Liver (tissue), 9 donors: Measurements from ENCODE around the gene KCNIP1. TPM values are rescaled to one million over a fixed set of nuclear protein-coding genes. Genes with fewer than 3 reads are reported as not detected.
A peak's percentile ranks its signal among the peaks of the same experiment; 100 is the strongest.

Experiments
- DNase-seq: peaks from one replicate; pipeline ENCODE4 v3.0.0-alpha.2; 2017; ENCODE audit warnings: low spot score
- H3K27ac ChIP-seq, 2 donors: one replicate each; pipeline ENCODE4 v1.7.0; 2013; ENCODE audit warnings: inconsistent platforms in 2 of 2, low read length in 2 of 2, control low read depth in 1 of 2, low read depth in 1 of 2, mild to moderate bottlenecking in 1 of 2
- H3K27me3 ChIP-seq, 4 donors: one replicate each; pipeline versions ENCODE4 v1.6.1 to v1.7.0; 2013; ENCODE audit warnings: low read length in 3 of 4, inconsistent platforms in 1 of 4, mild to moderate bottlenecking in 1 of 4, moderate library complexity in 1 of 4; ENCODE audit not compliant: control insufficient read depth in 4 of 4, insufficient read depth in 4 of 4
- H3K36me3 ChIP-seq, 4 donors: one replicate each; pipeline versions ENCODE4 v1.6.1 to v1.7.0; 2013; ENCODE audit warnings: low read length in 3 of 4, mild to moderate bottlenecking in 3 of 4, low read depth in 1 of 4, moderate library complexity in 1 of 4; ENCODE audit not compliant: control insufficient read depth in 4 of 4, insufficient read depth in 3 of 4
- H3K4me1 ChIP-seq, 4 donors: one replicate each; pipeline versions ENCODE4 v1.6.1 to v1.7.0; 2013; ENCODE audit warnings: low read length in 3 of 4, mild to moderate bottlenecking in 3 of 4, moderate library complexity in 1 of 4; ENCODE audit not compliant: control insufficient read depth in 4 of 4, insufficient read depth in 4 of 4
- H3K4me3 ChIP-seq, 3 donors: one replicate each; pipeline versions ENCODE4 v1.6.1 to v1.7.0; 2013; ENCODE audit warnings: low read length in 3 of 3, control low read depth in 1 of 3, low read depth in 1 of 3, mild to moderate bottlenecking in 1 of 3
- H3K9ac ChIP-seq, 2 donors: one replicate each; pipeline ENCODE4 v1.7.0; 2013; ENCODE audit warnings: low read length in 2 of 2, mild to moderate bottlenecking in 2 of 2, moderate library complexity in 2 of 2, control low read depth in 1 of 2, low read depth in 1 of 2
- H3K9me3 ChIP-seq, 4 donors: one replicate each; pipeline versions ENCODE4 v1.6.1 to v1.7.0; 2013; ENCODE audit warnings: low read length in 3 of 4; ENCODE audit not compliant: control insufficient read depth in 4 of 4
- FOXA1 ChIP-seq: IDR thresholded peaks from 2 replicates; pipeline ENCODE4 v1.6.1; 2016; ENCODE audit warnings: antibody characterized with exemption
- FOXA2 ChIP-seq: IDR thresholded peaks from 2 replicates; pipeline ENCODE4 v1.6.1; 2016; ENCODE audit warnings: antibody characterized with exemption
- GABPA ChIP-seq, 2 donors: IDR thresholded peaks in 1 of 2; conservative IDR thresholded peaks in 1 of 2; 2 replicates each; pipeline ENCODE4 v1.6.1; 2016; ENCODE audit warnings: antibody characterized with exemption in 2 of 2, mild to moderate bottlenecking in 1 of 2, moderate library complexity in 1 of 2
- HNF4A ChIP-seq, 2 donors: conservative IDR thresholded peaks; 2 replicates each; pipeline ENCODE4 v1.6.1; 2016; ENCODE audit warnings: antibody characterized with exemption in 2 of 2, mild to moderate bottlenecking in 2 of 2
- HNF4G ChIP-seq: IDR thresholded peaks from 2 replicates; pipeline ENCODE4 v1.6.1; 2016; ENCODE audit warnings: antibody characterized with exemption
- JUND ChIP-seq, 2 donors: IDR thresholded peaks; 2 replicates each; pipeline ENCODE4 v1.6.1; 2016; ENCODE audit warnings: antibody characterized with exemption in 2 of 2
- NR2F2 ChIP-seq: IDR thresholded peaks from 2 replicates; pipeline ENCODE4 v1.6.1; 2016; ENCODE audit warnings: antibody characterized with exemption
- RAD21 ChIP-seq, 2 donors: IDR thresholded peaks; 2 replicates each; pipeline ENCODE4 v1.6.1; 2016; ENCODE audit warnings: antibody characterized with exemption in 2 of 2, mild to moderate bottlenecking in 2 of 2
- RXRA ChIP-seq, 2 donors: IDR thresholded peaks; 2 replicates each; pipeline ENCODE4 v1.6.1; 2017 to 2018; ENCODE audit warnings: antibody characterized with exemption in 2 of 2, mild to moderate bottlenecking in 1 of 2
- SP1 ChIP-seq: IDR thresholded peaks from 2 replicates; pipeline ENCODE4 v1.6.1; 2018; ENCODE audit warnings: antibody characterized with exemption, mild to moderate bottlenecking
- YY1 ChIP-seq: IDR thresholded peaks from 2 replicates; pipeline ENCODE4 v1.6.1; 2016; ENCODE audit warnings: antibody characterized with exemption, mild to moderate bottlenecking
- WGBS: extraction: QIAGEN DNeasy Blood & Tissue Kit; methylation state at CpG from one replicate; pipeline ENCODE4 v1.1.7; 2013; 5-methylcytosine and 5-hydroxymethylcytosine counted together
- polyA plus RNA-seq, 2 donors: library from polyadenylated mRNA; stranded (reverse) in 1 of 2; unstranded in 1 of 2; fragments of 200-250 nt in 1 of 2; fragments of >200 nt in 1 of 2; fragmentation: Nextera tagmentation in 1 of 2; extraction: Ambion mirVana in 1 of 2; gene quantifications; one replicate each; pipeline versions ENCODE4 v1.2.1 to v1.2.3, GENCODE V29; 2013 to 2015
- total RNA-seq, 2 donors: library from RNA; depleted of rRNA; stranded (reverse); fragments of >200 nt; gene quantifications; one replicate each; pipeline ENCODE4 v1.2.3, GENCODE V29; 2014
- TF ChIP-seq, protein P1 (sequence below): IDR thresholded peaks from 2 replicates; pipeline ENCODE4 v1.6.1; 2016; ENCODE audit warnings: antibody characterized with exemption
- TF ChIP-seq, protein P2 (sequence below): IDR thresholded peaks from 2 replicates; pipeline ENCODE4 v1.6.1; 2016; ENCODE audit warnings: antibody characterized with exemption, mild to moderate bottlenecking
- TF ChIP-seq, protein P3 (sequence below): IDR thresholded peaks from 2 replicates; pipeline ENCODE4 v1.6.1; 2016; ENCODE audit warnings: antibody characterized with exemption
- TF ChIP-seq, protein P4 (sequence below): fragments of 150-350 bp; IDR thresholded peaks from 2 replicates; pipeline ENCODE4 v1.5.1; 2017; ENCODE audit warnings: improper control_type of control experiment, low read depth, low read length; ENCODE audit not compliant: missing input control
- donor health status: healthy.
- donor health status: healthy.
- donor health status: healthy.
- donor health status: healthy.
- donor health status: healthy.

The KCNIP1 gene
- total and polyA plus RNA-seq, 4 donors = 0.08 to 0.23 TPM; not detected in 2

DNA sequence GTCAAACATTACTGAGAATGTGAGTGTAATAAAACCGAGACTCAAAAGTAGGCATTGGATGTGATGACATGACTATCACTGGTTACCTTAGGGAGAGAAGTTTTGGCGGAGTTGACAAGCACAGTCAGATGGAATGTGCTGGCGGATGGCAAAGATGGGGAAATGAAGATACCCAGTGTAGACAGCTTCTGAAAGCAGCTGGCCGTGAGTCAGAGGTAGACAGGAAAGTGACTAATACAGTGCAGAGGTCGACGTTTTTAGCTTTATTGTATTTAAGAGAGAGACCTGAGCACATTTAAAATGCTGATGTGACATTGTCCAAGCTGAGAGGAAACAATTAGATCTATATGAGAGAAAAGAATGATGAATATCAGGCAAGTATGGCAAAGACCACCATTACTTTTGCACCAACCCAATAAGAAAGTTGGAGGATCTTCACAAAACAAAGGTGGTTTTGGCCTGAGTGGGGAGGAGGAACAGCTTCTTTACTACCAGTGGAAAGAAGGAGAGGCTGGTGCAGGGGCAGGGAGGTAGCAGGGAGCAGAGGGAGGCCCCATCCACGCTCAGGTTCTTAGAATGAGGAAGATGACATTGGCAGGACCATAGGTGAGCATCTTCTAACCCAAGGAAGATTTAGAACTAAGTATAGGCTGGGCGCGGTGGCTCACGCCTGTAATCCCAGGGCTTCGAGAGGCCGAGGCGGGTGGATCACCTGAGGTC, 36.7 kb upstream of the KCNIP1 start:
- Histone ChIP-seq H3K27ac (no peak overlapping the region), H3K36me3 (no peaks in the 10 kb centered on the region), H3K4me1 (no peaks in the 10 kb centered on the region), H3K9me3 (no peaks in the 10 kb centered on the region), H3K9ac (no peak overlapping the region), H3K4me3 (no peak overlapping the region), H3K27me3 (peaks cover 0 to 3% (median 0%) of the 10 kb centered on the region in 4 donors)
- TF ChIP-seq JUND (IDR thresholded peaks at IDR 0.05) = peak in 1 of 2 donors; percentile 36
- TF ChIP-seq HNF4A (conservative IDR thresholded peaks at IDR 0.05) = no peak
- 73% methylated on average over 13 of the region's 13 CpGs for WGBS
- DNase-seq = peak; percentile 16

DNA sequence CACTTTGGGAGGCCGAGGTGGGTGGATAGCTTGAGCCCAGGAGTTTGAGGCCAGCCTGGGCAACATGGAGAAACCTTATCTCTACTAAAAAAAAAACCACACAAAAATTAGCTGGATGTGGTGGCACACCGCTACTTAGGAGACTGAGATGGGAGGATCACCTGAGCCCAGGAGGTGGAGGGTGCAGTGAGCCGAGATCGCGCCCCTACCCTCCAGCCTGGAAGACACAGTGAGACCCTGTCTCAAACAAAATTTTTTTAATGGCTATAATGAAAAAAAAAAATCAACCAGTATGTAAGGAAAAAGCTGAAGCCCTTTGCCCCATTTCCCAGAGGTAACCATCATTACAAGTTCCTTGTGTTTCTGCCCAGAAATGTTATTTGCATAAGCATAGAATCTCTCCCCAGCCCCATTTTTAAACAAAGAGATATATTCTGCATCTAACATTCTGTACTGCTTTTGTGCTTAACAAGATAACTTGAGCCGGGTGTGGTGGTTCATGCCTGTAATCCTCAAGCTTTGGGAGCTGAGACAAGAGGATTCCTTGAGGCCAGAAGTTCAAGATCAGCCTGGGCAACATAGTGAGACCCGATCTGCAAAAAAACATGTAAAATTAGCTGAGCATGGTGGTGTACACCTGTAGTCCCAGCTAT, 35.1 kb upstream of the KCNIP1 start:
- no peaks in the 10 kb centered on the region for H3K4me1 ChIP-seq
- H3K36me3 ChIP-seq = no peaks in the 10 kb centered on the region
- H3K4me3 ChIP-seq = no peak overlapping the region
- TF ChIP-seq FOXA1 (no peak), NR2F2 (no peak), HNF4G (no peak), SP1 (no peak), FOXA2 (no peak), GABPA (IDR thresholded peaks at IDR 0.05 in 1 of 2, conservative IDR thresholded peaks at IDR 0.05 in 1 of 2) (no peak), YY1 (no peak), JUND (IDR thresholded peaks at IDR 0.05) (no peak), RAD21 (IDR thresholded peaks at IDR 0.05) (no peak)
- TF ChIP-seq, protein P1, sequence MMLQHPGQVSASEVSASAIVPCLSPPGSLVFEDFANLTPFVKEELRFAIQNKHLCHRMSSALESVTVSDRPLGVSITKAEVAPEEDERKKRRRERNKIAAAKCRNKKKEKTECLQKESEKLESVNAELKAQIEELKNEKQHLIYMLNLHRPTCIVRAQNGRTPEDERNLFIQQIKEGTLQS = no peak
- TF ChIP-seq, protein P2, sequence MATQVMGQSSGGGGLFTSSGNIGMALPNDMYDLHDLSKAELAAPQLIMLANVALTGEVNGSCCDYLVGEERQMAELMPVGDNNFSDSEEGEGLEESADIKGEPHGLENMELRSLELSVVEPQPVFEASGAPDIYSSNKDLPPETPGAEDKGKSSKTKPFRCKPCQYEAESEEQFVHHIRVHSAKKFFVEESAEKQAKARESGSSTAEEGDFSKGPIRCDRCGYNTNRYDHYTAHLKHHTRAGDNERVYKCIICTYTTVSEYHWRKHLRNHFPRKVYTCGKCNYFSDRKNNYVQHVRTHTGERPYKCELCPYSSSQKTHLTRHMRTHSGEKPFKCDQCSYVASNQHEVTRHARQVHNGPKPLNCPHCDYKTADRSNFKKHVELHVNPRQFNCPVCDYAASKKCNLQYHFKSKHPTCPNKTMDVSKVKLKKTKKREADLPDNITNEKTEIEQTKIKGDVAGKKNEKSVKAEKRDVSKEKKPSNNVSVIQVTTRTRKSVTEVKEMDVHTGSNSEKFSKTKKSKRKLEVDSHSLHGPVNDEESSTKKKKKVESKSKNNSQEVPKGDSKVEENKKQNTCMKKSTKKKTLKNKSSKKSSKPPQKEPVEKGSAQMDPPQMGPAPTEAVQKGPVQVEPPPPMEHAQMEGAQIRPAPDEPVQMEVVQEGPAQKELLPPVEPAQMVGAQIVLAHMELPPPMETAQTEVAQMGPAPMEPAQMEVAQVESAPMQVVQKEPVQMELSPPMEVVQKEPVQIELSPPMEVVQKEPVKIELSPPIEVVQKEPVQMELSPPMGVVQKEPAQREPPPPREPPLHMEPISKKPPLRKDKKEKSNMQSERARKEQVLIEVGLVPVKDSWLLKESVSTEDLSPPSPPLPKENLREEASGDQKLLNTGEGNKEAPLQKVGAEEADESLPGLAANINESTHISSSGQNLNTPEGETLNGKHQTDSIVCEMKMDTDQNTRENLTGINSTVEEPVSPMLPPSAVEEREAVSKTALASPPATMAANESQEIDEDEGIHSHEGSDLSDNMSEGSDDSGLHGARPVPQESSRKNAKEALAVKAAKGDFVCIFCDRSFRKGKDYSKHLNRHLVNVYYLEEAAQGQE = no peak
- 85% methylated on average over 7 of the region's 7 CpGs for WGBS
- no peak overlapping the region for H3K9ac ChIP-seq
- no peaks in the 10 kb centered on the region for H3K9me3 ChIP-seq
- H3K27ac ChIP-seq = no peak overlapping the region
- peaks cover 0 to 3% (median 0%) of the 10 kb centered on the region in 4 donors for H3K27me3 ChIP-seq
- DNase-seq = no peak

DNA sequence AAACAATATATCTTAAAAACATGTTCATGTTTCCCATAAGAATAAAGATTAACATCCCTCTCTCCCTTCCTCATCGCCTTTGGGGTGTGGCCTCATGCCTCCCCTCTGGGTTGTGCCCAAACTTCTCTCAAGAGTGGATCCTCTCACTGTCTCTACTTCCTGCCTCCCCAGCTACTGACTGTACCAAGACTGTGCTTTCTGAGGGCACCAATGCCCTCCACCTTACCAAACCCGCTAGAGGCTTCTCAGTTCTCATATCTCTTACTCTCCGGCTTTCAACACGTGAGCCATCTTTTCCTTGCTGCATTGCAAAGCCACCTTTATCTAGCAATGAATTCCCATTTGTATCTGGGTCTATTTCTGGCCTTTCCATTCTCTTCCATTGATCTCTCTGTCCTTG, 34.4 kb upstream of the KCNIP1 start:
- Histone ChIP-seq H3K9me3 (no peaks in the 10 kb centered on the region), H3K27me3 (peaks cover 0 to 3% (median 0%) of the 10 kb centered on the region in 4 donors), H3K4me1 (no peaks in the 10 kb centered on the region), H3K9ac (no peak overlapping the region), H3K36me3 (no peaks in the 10 kb centered on the region), H3K27ac (no peak overlapping the region), H3K4me3 (no peak overlapping the region)
- peak; percentile 9 for DNase-seq
- 89% methylated on average over 4 of the region's 4 CpGs for WGBS
- TF ChIP-seq, protein P2 = no peak
- no peak for TF ChIP-seq GABPA (IDR thresholded peaks at IDR 0.05 in 1 of 2, conservative IDR thresholded peaks at IDR 0.05 in 1 of 2)
- TF ChIP-seq JUND (IDR thresholded peaks at IDR 0.05) = no peak
- TF ChIP-seq HNF4G = no peak
- no peak for TF ChIP-seq FOXA2
- TF ChIP-seq, protein P3, sequence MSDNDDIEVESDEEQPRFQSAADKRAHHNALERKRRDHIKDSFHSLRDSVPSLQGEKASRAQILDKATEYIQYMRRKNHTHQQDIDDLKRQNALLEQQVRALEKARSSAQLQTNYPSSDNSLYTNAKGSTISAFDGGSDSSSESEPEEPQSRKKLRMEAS = no peak
- TF ChIP-seq, protein P4, sequence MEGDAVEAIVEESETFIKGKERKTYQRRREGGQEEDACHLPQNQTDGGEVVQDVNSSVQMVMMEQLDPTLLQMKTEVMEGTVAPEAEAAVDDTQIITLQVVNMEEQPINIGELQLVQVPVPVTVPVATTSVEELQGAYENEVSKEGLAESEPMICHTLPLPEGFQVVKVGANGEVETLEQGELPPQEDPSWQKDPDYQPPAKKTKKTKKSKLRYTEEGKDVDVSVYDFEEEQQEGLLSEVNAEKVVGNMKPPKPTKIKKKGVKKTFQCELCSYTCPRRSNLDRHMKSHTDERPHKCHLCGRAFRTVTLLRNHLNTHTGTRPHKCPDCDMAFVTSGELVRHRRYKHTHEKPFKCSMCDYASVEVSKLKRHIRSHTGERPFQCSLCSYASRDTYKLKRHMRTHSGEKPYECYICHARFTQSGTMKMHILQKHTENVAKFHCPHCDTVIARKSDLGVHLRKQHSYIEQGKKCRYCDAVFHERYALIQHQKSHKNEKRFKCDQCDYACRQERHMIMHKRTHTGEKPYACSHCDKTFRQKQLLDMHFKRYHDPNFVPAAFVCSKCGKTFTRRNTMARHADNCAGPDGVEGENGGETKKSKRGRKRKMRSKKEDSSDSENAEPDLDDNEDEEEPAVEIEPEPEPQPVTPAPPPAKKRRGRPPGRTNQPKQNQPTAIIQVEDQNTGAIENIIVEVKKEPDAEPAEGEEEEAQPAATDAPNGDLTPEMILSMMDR = no peak
- TF ChIP-seq NR2F2 = no peak
- no peak for TF ChIP-seq RXRA (IDR thresholded peaks at IDR 0.05)
